Panc1 (cell line): ENCODE measurements around the gene UROC1. TPM values are rescaled to one million over a fixed set of nuclear protein-coding genes. Genes with fewer than 3 reads are reported as not detected.

Experiments
- ATAC-seq: fragments of 200-7000 bp; cut with Tn5 transposase; 2 replicates; pipeline ENCODE4 v1.9.1; 2020; ENCODE audit warnings: mild to moderate bottlenecking, moderate library complexity
- BruUV-seq: library from RNA; stranded (reverse); fragments of 400-500 nt; replicated peaks from 2 replicates; lab custom pipeline; 2021; lab: Mats Ljungman, UMichigan
- CTCF ChIA-PET: fragments of 300-600 bp; sonication (Branson Sonifier 250); formaldehyde crosslinking; loops from one replicate; lab custom pipeline; 2022; ENCODE audit warnings: antibody characterized with exemption; lab: Charles Lee
- POLR2A ChIA-PET: fragments of 300-600 bp; sonication (Branson Sonifier 250); formaldehyde crosslinking; loops from one replicate; lab custom pipeline; 2022; ENCODE audit warnings: antibody characterized with exemption; lab: Charles Lee
- DNase-seq: peaks from one replicate; pipeline ENCODE4 v3.0.0-alpha.2; 2010; ENCODE audit warnings: low read depth, low spot score
- H3K27ac ChIP-seq: 2 replicates; pipeline ENCODE4 v1.5.1; 2011; ENCODE audit warnings: mild to moderate bottlenecking, low read length, inconsistent platforms
- H3K27me3 ChIP-seq: fragments of 200-500 bp; sonication (Bioruptor generic); 2 replicates; pipeline ENCODE4 v1.6.0; 2014; ENCODE audit warnings: low read length, inconsistent platforms; ENCODE audit not compliant: control insufficient read depth, insufficient read depth
- H3K36me3 ChIP-seq: fragments of 200-500 bp; sonication (Bioruptor generic); 2 replicates; pipeline ENCODE4 v1.5.1; 2014; ENCODE audit warnings: inconsistent platforms, mild to moderate bottlenecking, low read length, moderate library complexity; ENCODE audit not compliant: control insufficient read depth, insufficient read depth
- H3K4me1 ChIP-seq: 2 replicates; pipeline ENCODE4 v1.5.1; 2011; ENCODE audit warnings: inconsistent platforms, mild to moderate bottlenecking, low read length, moderate library complexity; ENCODE audit not compliant: control insufficient read depth, insufficient read depth
- H3K4me3 ChIP-seq, 2 experiments: 2 replicates each; pipeline ENCODE4 v1.5.1; 2011 to 2012; ENCODE audit warnings: low read depth in 2 of 2, low read length in 2 of 2, mild to moderate bottlenecking in 2 of 2, inconsistent platforms in 1 of 2, moderate library complexity in 1 of 2
- H3K9me3 ChIP-seq: fragments of 200-500 bp; sonication (Bioruptor generic); 2 replicates; pipeline ENCODE4 v1.5.1; 2014; ENCODE audit warnings: low read depth, mild to moderate bottlenecking, inconsistent platforms, low read length, moderate library complexity; ENCODE audit not compliant: control insufficient read depth, insufficient read depth
- POLR2AphosphoS5 ChIP-seq: IDR thresholded peaks from 2 replicates; pipeline ENCODE4 v1.6.1; 2012; ENCODE audit warnings: mild to moderate bottlenecking, low read depth, low read length, moderate library complexity
- SIN3A ChIP-seq: IDR thresholded peaks from 2 replicates; pipeline ENCODE4 v1.6.1; 2012; ENCODE audit warnings: low read depth, mild to moderate bottlenecking, low read length, moderate library complexity, borderline replicate concordance; ENCODE audit not compliant: insufficient read depth
- TCF7L2 ChIP-seq: IDR thresholded peaks from 2 replicates; pipeline ENCODE4 v1.6.1; 2011; ENCODE audit warnings: mild to moderate bottlenecking, low read depth, low read length, inconsistent platforms
- in situ Hi-C: cut with HindIII; loops from 2 replicates; pipeline ENCODE4 v1.10.0; 2016; ENCODE audit warnings: low sequenced_read_pairs, low pct_unique_long_range_greater_than_20kb
- intact Hi-C: fragments of 100-400 bp; cut with micrococcal nuclease; formaldehyde crosslinking; loops from one replicate; pipeline ENCODE4 v1.10.0; 2022; ENCODE audit not compliant: unreplicated experiment
- total RNA-seq: library from RNA; stranded (reverse); gene quantifications from one replicate; pipeline ENCODE4 v1.2.1, GENCODE V29; 2021; ENCODE audit not compliant: unreplicated experiment
- TF ChIP-seq, protein P1 (sequence below): fragments of 450-650 bp; IDR thresholded peaks from 2 replicates; pipeline ENCODE4 v1.5.1; 2017; ENCODE audit warnings: mild to moderate bottlenecking
- TF ChIP-seq, protein P2 (sequence below), 2 experiments: IDR thresholded peaks; 2 replicates each; pipeline ENCODE4 v1.6.1; 2011 to 2012; ENCODE audit warnings: low read depth in 2 of 2, control low read depth in 1 of 2, low read length in 1 of 2, mild to moderate bottlenecking in 1 of 2, moderate library complexity in 1 of 2; ENCODE audit not compliant: insufficient read depth in 1 of 2

The UROC1 gene
- total RNA-seq, 1 experiment from 2014 or later, result not detected

DNA sequence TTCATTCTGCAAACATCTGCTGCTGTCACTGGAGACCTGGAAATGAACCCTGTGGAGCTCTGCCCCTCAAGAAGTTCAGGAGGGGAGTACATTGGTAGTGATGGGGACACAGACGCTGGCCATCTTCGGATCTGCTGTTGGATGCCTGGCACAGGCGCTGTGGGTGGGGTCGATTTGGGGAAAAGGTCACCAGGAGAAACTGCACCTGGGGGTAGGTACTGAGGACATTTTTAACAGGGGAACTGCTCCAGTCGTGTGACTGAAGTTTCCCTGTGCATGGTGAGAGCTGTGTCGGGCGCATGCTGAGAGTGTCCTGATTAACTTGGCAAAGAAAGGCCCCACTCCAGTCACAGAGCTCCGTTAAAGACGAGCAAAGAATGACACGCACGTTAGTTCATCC lies 3.4 kb downstream of the UROC1 start:
- intact Hi-C loops, result no loop called here
- ChIA-PET POLR2A (no interaction called here), CTCF (no interaction called here)
- TF ChIP-seq SIN3A (no peak), TCF7L2 (no peak), POLR2AphosphoS5 (no peak)
- TF ChIP-seq, protein P1, sequence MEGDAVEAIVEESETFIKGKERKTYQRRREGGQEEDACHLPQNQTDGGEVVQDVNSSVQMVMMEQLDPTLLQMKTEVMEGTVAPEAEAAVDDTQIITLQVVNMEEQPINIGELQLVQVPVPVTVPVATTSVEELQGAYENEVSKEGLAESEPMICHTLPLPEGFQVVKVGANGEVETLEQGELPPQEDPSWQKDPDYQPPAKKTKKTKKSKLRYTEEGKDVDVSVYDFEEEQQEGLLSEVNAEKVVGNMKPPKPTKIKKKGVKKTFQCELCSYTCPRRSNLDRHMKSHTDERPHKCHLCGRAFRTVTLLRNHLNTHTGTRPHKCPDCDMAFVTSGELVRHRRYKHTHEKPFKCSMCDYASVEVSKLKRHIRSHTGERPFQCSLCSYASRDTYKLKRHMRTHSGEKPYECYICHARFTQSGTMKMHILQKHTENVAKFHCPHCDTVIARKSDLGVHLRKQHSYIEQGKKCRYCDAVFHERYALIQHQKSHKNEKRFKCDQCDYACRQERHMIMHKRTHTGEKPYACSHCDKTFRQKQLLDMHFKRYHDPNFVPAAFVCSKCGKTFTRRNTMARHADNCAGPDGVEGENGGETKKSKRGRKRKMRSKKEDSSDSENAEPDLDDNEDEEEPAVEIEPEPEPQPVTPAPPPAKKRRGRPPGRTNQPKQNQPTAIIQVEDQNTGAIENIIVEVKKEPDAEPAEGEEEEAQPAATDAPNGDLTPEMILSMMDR, result no peak
- TF ChIP-seq, protein P2, sequence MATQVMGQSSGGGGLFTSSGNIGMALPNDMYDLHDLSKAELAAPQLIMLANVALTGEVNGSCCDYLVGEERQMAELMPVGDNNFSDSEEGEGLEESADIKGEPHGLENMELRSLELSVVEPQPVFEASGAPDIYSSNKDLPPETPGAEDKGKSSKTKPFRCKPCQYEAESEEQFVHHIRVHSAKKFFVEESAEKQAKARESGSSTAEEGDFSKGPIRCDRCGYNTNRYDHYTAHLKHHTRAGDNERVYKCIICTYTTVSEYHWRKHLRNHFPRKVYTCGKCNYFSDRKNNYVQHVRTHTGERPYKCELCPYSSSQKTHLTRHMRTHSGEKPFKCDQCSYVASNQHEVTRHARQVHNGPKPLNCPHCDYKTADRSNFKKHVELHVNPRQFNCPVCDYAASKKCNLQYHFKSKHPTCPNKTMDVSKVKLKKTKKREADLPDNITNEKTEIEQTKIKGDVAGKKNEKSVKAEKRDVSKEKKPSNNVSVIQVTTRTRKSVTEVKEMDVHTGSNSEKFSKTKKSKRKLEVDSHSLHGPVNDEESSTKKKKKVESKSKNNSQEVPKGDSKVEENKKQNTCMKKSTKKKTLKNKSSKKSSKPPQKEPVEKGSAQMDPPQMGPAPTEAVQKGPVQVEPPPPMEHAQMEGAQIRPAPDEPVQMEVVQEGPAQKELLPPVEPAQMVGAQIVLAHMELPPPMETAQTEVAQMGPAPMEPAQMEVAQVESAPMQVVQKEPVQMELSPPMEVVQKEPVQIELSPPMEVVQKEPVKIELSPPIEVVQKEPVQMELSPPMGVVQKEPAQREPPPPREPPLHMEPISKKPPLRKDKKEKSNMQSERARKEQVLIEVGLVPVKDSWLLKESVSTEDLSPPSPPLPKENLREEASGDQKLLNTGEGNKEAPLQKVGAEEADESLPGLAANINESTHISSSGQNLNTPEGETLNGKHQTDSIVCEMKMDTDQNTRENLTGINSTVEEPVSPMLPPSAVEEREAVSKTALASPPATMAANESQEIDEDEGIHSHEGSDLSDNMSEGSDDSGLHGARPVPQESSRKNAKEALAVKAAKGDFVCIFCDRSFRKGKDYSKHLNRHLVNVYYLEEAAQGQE (IDR thresholded peaks at IDR 0.05; ENCODE audit: insufficient read depth in 1 of 2, low read depth in 2 of 2, low read length in 1 of 2), result no peak
- no peak for ATAC-seq
- H3K4me3 ChIP-seq, result no peak overlapping the region
- no TSS peak for BruUV-seq
- no peaks in the 10 kb centered on the region for H3K4me1 ChIP-seq
- no peak for DNase-seq
- H3K36me3 ChIP-seq, result no peaks in the 10 kb centered on the region
- H3K27ac ChIP-seq, result no peak overlapping the region
- in situ Hi-C loops, result no loop called here
- H3K27me3 ChIP-seq, result no peaks in the 10 kb centered on the region
- no peaks in the 10 kb centered on the region for H3K9me3 ChIP-seq

DNA sequence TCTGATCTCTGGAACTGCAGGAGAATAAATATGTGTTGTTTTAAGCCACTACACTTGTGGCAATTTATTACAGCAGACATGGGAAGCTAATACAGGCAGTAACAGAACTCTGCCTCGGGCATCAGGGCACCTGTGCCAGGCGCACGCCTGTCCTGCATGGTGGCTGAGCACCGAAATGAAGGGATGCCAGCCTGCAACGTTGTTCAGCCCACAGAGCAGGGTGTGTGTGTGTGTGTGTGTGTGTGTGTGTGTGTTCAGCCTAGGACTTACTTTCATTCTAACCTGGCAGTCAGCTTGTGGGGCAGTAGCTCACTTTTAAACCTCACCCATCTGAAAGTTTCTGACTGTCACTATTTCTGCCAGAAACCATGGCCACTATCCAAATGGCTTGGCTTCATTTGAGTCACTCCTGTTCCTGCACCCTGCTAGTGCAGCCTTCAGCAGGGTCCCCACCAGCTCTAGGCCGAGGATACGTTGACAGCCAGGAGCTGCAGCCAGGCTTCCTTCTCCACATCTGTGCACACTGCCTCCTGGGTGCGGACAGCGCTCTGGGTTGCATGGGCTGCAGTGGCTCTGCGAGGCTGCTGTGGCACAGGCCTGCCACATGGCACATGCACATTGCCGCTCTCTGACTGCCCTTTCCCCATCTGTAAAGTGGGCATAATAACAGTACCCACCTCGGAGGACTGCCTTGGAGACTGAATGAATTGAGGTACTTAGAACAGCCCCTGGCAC lies 4.5 kb downstream of the UROC1 start:
- Histone ChIP-seq H3K36me3 (no peaks in the 10 kb centered on the region), H3K27ac (no peak overlapping the region), H3K9me3 (no peaks in the 10 kb centered on the region), H3K4me3 (no peak overlapping the region), H3K4me1 (no peaks in the 10 kb centered on the region), H3K27me3 (no peaks in the 10 kb centered on the region)
- no peak for DNase-seq
- TF ChIP-seq, protein P1, result no peak
- TF ChIP-seq POLR2AphosphoS5 (no peak), TCF7L2 (no peak), SIN3A (no peak)
- TF ChIP-seq, protein P2 (IDR thresholded peaks at IDR 0.05; ENCODE audit: insufficient read depth in 1 of 2, low read depth in 2 of 2, low read length in 1 of 2), result no peak
- ChIA-PET CTCF (interaction anchor here (0.6 kb wide), 1 partner anchor 358 kb away, joined by 3 read pairs; no protein-coding TSS in a partner anchor), POLR2A (interaction anchor here (0.6 kb wide), 1 partner anchor 78 kb away, joined by 4 read pairs; no protein-coding TSS in a partner anchor)
- peak; percentile 27; the same call in 1 of the 2 replicates for ATAC-seq
- BruUV-seq, result no TSS peak
- intact Hi-C loops, result no loop called here
- in situ Hi-C loops, result no loop called here
